Occipital lobe (tissue), 2 donors: ENCODE results near the gene CATSPERB. TPM values are rescaled to one million over a fixed set of nuclear protein-coding genes. Genes with fewer than 3 reads are reported as not detected.
"Not testable (repeated sequence)": the region's sequence is repeated elsewhere in the genome, so short reads cannot be mapped to it uniquely, and the experiment has no call there.

ENCODE experiments used
- DNase-seq: peaks from one replicate; lab custom pipeline; 2025; lab: John Stamatoyannopoulos, UW
- total RNA-seq: library from RNA; depleted of rRNA; stranded (reverse); fragments of >200 nt; gene quantifications from one replicate; pipeline ENCODE4 v1.2.3, GENCODE V29; 2014

CATSPERB gene
- total RNA-seq, 1 donor from 2014 or later = 3.7 TPM

DNA sequence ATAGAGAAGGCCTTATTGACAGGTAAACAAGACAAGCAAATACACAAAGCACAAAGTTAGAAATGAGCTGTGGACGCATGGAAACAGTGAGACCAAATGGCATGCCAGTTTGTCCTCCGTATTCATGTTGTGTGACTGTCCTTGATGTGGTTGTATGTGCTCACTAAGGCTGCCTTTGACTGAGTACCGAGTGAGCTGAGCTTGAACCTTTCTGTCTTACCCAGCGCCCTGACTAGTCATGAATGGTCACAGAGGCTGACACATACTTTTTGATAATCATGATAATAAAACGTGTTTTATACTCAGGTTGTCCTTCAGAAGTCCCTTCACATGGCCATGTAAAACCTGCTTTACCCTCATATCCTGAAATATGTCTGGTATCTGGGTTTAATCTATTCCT lies 553 bp upstream of the CATSPERB start:
- no peak for DNase-seq

DNA sequence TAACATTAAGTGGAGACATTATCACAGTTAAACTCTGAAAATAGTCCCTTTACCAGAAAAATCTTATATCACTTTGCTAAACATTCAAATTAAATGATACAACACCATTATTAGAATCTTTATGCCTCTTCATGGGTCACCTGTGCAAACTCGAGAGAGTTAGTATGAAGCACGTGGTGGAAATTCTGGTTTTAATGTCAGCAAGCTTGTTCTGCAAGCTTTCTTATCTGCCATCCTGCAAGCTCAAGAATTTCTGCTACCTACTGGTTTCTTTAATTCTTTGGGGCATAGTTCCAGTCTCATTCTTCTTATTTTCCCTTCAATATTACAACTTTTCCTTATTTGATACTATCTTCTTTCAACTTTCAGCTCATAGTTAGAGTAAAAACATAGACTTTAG lies 868 bp downstream of the CATSPERB start:
- DNase-seq = no peak

DNA sequence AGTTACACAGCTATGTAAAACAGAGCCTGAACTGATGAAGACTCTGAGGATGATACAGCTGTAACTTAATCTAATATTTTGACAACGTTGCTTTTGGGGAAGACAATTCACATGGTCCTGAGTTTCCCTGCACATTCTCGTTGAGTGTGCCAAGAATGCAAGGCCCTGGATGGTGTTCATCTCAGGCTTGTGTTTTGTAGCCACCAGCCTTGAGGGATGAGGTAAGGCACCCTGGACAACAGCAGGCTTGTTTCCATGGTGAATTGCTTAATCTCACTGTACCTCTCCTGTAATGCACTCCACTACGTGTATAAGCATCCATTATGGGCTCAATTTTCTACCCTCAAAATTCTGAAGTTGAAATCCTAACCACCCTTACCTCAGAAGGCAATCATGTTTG lies 2.1 kb downstream of the CATSPERB start:
- DNase-seq = no peak

DNA sequence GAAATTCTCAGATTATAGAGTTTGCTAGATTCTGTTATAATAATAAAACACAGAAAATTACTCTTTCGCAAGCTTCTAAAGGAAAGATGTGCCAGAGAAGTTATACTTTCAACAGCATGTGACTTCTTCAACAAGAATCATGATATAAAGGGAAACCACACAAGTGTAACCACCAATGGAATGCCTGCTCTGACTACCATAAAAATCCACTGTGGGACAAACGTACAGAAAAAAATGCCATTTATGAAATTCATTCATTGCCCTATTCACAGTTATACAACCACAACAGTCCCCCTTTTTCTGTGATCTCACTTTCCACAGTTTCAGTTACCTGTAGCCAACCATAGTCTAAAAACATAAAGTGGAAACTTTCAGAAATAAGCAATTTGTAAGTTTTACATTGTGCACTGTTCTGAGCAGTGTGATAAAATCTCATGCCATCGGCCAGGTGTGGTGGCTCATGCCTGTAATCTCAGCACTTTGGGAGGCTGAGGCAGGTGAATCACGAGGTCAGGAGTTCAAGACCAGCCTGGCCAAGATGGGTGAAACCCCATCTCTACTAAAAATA lies 3.2 kb downstream of the CATSPERB start:
- DNase-seq = no peak

DNA sequence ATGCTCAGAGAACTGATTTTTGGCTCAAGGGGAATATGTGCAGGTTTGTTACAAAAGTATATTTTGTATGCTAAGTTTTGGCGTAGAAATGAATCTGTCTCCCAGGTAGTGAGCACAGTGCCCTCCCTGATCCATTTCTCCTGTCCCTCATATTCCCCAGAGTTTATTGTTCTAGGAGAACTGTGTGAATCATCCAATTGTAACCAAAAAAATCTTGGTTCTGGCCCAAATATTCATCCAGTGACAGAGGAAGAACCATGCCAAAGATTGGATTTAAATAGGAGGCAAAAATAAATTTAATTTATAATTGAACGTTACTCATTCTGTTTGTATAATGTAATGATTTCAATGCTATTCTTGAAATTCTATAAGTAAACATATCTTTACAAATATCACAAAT lies 4.8 kb downstream of the CATSPERB start:
- no peak for DNase-seq

DNA sequence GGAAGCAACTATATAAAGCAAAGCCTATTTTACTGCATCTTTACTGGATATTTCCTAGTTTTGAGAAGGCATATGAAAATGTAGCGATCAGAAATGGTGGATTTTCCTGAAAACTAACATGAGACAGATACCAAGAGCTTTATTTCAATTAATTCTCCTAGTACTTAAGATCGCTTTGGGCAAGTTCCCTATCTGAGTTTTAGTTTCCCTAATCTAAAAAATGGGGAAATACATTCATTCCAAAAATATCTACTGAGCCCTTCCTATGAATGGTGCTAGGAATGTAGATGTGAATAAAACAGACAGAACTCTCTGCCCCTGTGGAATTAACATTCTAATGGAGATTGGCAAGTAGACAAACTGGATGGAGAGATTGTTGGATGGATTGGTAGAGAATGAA lies 8.4 kb downstream of the CATSPERB start:
- DNase-seq = no peak

DNA sequence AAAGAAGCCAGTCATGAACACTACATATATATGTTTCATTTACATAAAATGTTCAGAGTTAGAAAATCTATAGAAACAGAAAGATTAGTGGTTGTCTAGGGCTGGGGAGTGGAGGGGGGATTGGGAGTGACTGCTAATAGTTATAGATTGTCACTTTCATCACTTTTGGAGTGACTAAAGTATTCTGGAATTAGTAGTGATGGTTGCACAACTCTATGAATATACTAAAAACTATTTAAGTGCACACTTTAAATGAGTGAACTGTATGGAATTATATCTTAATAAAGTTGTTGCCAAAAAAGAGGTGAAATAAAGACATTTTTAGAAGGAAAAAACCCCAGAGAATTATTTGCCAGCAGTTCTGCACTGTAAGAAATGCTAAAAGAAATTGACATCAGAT lies 9.5 kb downstream of the CATSPERB start:
- DNase-seq = no peak

DNA sequence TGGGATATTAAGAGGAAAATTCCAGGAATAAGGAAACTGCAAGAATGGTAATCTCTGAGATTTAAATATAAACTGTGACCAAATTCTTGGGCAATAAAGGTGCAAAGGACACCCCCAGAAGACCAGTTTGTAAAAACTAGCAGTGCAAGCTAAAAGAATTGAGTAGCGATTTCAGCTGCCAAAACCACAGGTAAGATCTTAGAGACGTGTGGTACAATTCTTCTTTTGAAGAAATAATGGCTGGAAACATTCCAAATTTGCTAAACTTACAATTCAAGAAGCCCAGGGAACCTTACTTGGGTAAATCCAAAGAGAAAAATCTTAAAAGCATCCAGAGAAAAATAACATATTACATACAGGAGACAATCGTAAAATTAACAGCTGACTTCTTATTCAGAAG lies 12.0 kb downstream of the CATSPERB start:
- DNase-seq = no peak

DNA sequence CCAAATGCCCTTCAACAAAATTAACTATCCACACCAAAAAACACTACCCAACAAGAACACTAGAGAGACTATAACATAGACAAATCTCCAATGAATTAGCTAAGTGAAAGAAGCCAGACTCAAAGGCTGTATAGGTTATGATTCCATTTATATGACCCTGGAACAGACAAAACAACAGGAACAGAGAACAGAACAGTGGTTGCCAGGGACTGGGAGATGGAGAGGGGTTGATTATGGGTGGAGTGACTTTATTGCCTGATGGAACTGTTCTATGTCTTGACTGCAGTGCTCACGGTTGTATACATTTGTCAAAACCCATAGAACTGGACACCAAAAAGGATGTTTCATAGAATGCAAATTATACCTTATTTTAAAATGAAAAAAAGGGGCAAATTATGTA lies 14.9 kb downstream of the CATSPERB start:
- DNase-seq = no peak

DNA sequence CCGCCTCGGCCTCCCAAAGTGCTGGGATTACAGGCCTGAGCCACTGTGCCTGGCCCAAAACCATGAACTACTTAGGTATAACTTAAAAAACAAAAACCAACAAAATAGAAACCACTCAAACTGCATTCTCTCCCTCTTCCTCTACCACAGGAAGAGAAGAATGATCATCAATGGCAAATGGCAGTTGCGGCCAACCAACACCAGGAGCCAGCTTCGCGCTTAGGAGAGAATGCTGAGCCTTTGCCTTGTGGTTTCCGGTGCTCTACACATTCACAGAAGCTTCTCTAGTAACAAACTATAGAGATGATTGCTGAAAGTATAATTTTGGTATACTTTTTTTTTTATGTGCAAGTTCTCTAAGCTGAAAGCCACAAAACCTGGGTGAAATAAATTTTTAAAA lies 17.1 kb downstream of the CATSPERB start:
- no peak for DNase-seq

DNA sequence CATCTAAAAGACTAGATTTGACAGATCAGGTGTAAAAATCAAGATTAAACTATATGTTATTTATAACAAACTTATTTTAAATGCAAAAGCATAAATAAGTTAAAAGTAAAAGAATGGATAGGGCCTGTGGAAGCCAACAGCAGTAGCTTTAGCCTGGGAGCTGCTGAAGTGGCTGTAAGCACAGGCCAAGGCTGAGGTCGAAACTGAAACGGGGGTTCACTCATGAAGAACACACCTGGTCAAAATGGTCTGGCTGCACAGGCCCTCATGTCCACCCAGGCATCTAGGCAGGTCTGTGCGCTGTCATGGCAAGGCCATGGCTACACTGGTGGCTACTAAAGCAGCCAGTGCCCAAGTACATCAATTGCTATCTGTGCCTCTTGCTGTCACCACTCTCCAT lies 23.1 kb downstream of the CATSPERB start:
- no peak for DNase-seq

DNA sequence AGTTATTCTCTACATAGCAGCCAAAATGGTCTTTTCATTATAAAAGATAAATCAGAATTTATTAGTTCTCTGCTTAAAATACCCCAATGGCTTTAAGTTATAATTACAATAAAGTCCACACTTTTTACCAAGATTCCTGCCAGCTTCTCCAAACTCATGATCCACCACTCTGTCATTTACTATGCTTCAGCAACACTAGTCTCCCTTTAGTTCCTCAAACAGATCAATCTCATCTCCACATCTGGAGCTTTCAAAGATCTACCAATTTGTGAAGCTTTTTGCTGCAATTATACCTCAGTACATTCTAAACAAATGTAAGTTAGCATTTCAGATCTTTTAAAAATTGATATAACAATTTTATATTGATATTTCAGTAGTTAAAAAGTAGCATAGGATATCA lies 24.9 kb downstream of the CATSPERB start:
- DNase-seq = no peak

DNA sequence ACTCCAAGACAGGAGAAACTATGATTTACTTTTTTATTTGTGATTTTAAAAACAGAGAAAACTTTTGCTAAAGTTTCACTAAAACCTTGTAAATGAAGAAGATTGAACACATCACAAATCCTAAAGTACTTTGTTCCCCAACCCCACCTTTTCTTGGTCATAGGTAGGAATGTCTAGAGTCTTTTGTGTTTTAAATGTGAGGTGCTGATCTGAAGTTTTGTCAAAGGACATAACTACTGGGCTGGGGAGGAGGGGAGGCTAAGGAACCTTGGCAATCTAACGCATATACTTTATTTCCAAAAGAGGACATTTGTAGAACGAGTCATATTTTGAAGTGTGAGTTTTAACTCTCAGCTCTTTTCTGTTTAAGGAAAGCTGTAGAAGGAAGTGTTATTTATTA lies 37.2 kb downstream of the CATSPERB start:
- DNase-seq = no peak

DNA sequence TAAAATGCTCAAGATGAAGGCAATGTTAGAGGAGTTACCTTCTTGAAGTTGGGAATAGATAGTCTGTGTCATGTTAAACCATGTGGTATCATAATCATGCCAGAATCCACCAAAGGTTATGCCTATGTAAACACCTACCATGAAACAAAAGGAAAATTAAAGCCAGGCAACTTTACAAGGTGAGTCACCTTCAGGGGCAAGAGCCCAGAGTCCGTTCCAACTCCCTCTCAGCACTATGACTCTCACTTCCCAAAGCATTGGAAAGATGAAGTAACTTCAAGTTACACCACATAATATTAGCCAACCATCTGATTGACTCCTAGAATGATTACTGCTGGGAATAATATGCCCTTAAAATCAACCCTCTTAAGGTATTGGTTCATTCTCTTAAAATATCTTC lies 38.5 kb downstream of the CATSPERB start:
- no peak for DNase-seq

DNA sequence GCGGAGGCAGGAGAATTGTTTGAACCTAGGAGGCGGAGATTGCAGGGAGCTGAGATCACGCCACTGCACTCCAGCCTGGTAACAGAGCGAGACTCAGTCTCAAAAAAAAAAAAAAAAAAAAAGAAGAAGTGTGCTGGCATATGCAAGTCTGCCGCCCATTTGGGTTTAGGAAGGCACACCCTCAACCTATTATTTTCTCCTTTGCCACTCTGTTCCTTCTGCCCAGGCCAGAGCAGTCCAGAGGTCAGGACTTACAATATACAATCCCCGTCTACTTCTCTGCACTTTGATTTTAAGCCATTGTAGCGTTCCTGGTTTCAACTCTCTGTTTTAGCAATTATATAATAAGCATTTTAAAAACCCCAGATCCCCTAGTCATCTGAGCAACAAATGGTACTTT lies 39.8 kb downstream of the CATSPERB start:
- DNase-seq = no peak

DNA sequence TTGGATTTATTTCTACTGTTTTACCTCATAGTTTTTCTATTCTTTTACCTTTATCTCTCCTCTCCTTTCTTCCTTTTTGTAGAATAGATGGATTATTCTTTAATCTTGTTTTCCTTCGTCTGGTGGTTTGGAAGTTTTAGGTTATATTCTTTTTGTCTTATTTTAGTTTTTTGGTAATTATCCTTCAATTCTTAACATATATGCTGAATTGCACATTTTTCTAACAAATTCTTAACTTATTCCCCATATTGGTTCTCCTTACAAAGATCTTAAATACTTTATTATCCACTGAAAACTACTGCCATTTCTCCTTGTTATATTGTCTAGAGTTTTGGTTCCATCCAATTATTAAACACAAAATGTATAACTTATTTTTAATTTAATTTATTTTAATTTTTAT lies 42.3 kb downstream of the CATSPERB start:
- no peak for DNase-seq

DNA sequence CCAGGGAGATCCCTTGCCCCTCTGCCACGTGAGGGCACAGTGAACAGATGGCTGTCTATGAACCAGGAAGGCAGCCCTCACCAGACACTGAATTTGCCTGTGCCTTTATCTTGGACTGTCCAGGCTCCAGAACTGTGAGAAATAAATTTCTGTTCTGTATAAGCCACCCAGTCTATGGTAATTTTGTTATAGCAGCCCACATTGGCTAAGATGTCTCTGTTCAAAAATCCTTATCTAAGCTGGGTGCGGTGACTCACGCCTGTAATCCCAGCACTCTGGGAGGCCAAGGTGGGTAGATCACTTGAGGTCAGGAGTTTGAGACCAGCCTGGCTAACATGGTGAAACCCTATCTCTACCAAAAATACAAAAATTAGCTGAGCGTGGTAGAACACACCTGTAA lies 44.5 kb downstream of the CATSPERB start:
- DNase-seq = not testable (repeated sequence)

DNA sequence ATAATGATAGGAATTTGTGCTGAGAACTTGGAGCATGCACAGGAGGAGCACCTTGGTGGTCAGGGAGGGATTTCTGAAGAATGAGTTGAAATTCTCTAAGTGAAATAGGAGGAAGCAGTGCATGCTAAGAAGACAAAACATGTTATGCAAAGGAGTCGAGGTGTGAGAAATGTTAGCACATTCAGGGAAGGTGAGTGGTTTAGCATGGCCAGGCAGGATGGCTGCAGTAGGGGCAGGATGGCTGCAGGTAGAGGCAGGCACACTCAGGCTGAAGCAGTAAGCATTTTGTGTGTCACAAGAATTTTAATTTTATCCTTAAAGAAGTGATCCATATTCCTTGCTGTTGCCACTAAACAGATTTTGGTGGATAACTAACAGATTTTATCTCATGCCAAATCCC lies 46.3 kb downstream of the CATSPERB start:
- DNase-seq = no peak

DNA sequence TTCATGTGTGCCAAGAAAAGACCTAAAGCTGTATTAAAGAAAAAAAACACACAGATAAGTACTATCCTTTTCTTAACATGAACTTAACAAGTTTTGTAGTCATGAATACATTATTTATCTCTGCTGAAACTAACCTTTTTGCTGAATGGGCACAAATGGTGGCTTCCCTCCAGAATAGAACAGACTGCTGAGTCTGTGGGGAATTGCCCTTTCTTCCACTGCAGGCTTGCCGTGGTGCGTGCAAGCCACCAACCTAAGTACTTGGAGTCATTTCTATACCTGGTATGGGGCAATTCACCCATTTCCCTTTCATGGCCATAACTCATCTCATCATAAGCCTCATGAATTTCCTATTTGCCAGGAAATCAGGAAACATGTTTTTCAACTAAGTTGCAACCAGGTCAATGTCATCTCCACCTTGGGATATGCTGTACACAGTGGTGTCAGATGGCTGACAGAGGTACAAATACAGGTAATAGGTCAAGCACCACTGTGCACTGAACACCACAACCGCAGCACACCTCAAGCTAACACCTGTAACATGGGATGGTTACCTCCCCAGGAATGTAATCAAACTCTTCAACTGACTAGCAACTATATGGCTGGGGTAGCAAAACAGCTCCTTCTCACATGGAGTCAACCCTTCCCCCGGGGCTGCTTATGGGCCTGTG lies 49.9 kb downstream of the CATSPERB start:
- DNase-seq = no peak

DNA sequence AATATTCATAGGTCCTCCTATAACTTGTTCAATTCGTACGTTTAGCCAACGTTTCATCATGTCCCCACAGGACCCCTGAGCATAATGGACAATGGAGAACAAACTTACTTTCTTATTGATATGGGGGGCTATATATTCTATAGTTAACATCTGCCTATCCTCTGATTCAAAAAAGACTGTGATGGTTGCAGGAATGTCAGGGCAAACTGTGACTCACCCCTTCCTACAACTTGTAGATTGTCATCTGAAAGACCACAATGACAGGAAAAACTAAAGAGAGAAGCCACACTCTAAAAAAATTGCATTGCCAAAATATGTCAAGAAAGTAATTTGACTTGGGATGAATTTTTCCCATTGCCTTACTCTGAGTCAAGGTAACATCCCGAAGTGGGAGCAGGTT lies 50.8 kb downstream of the CATSPERB start:
- no peak for DNase-seq

DNA sequence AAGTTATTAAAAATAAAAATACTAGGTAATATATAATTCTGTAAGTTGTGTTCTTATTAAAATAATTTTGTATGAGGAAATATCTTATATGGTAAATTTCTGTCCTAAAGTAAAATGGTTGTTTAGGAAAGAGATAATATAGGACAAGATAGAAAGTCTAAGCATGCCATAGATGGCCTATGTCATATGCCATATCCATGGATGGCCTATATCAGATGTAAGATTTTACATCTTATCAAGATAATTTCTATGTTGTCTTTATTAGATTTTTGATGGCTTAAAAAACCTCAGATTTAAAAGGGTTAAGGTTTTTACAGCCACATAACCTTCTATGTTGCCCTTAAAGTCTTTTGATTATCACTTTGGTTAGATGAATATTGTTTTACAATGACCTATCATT lies 52.6 kb downstream of the CATSPERB start:
- no peak for DNase-seq

DNA sequence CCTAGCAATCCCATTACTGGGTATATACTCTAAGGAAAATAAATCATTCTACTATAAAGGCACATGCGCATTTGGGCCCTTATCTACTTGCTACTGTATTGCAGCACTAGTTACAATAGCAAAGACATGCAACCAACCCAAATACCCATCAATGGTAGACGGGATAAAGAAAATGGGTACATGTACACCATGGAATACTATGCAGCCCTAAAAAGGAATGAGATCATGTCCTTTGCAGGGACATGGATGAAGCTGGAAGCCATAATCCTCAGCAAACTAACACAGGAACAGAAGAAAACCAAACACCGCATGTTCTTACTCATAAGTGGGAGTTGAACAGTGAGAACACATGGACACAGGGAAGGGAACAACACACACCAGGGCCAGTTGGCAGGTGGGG lies 54.2 kb downstream of the CATSPERB start:
- not testable (repeated sequence) for DNase-seq

DNA sequence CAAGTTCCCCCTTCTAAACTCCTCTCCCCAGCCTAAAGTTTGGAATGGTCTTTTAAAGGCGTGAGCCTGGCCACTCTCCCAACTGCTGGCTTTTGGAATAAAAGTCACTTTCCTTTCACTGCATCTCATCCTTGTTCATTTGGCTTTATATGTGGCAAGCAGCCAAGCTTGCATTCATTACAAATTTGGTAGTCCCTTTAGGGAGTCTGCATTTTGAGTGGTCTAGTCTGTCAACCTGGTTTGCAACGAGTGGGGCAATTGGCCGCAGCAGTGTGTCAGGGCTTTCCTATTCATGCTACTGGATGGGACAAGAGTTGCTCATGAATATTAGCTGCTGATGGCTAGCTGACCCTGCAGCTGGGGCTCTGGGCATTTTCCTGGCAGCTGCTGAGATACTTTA lies 57.0 kb downstream of the CATSPERB start:
- DNase-seq = no peak

DNA sequence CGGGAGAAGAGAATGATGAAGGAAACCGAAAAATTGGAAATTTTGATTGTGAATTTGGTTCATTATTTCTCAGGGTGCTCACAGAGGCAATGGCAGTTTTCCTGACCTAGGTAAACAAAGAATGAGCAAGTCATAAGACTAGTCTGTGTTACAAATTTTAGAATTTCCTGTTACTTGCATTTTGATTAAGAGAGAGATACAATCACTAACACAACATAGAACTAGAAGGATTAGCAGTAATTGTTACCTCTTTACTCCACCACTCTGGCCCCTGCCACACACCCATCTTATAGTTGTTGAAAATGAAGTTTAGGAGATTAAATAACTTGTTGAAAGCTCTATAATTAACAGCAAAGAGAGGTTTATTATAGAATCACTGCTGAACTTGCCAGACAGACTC lies 62.0 kb downstream of the CATSPERB start:
- no peak for DNase-seq
